HG03442 (cell line): ENCODE data around the gene CD6.
"Not testable (repeated sequence)": the region's sequence is repeated elsewhere in the genome, so short reads cannot be mapped to it uniquely, and the experiment has no call there.

Source experiments
- ATAC-seq: cut with Tn5 transposase; IDR thresholded peaks from one replicate; pipeline ENCODE4 v1.9.1; 2021; ENCODE audit warnings: mild to moderate bottlenecking, moderate library complexity; ENCODE audit not compliant: unreplicated experiment

The CD6 gene

GRCh38 chr11:61049859-61050258 lies 78.4 kb downstream of the CD6 start:
- ATAC-seq, result no peak

GRCh38 chr11:61052182-61052972 lies 80.9 kb downstream of the CD6 start:
- no peak for ATAC-seq

GRCh38 chr11:61053191-61053590 lies 81.7 kb downstream of the CD6 start:
- no peak for ATAC-seq

GRCh38 chr11:61054513-61054912 lies 83.0 kb downstream of the CD6 start:
- ATAC-seq, result no peak

- no peak for ATAC-seq
Measured at GRCh38 chr11:61054927-61055562, 83.6 kb downstream of the CD6 start.

DNA sequence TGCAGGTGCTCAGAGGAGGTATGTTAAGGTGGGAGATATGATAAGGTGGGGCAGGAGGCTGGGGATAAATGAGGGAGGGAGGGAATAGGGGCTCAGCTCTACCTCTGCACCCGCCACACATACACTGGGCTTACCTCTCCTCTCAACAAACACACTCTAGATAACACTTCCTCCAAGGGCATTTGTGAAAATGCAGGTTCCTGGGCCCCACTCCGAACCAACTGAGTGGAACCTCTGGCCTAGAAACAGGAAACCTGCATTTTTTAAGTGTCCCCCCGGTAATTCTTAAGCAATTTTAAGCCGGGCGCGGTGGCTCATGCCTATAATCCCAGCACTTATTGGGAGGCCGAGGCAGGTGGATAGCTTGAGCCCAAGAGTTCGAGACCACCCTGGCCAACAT lies 84.3 kb downstream of the CD6 start:
- no peak for ATAC-seq

DNA sequence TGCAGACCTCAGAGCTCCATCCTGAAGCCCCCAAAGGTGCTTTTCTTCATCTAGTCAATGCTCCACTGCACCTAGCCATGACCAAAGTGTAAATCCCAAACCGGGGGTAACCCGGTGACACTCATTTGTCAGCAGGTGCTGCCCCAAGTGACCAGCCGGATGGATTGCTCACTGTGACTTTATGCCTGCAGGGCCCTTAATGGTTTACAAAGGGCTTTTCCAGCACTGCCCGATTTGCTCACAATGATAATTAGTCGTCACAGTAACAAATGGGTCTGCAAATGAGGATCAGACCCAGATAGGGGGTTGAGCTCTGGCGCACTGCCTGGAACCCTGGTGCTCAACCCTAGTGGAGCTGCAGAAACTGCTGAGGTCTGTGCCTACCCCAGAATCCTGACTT lies 85.1 kb downstream of the CD6 start:
- no peak for ATAC-seq

GRCh38 chr11:61056981-61057380 lies 85.5 kb downstream of the CD6 start:
- no peak for ATAC-seq

- ATAC-seq, result no peak
Measured at GRCh38 chr11:61057615-61058014, 86.1 kb downstream of the CD6 start.

GRCh38 chr11:61058583-61059259 lies 87.2 kb downstream of the CD6 start:
- no peak for ATAC-seq

DNA sequence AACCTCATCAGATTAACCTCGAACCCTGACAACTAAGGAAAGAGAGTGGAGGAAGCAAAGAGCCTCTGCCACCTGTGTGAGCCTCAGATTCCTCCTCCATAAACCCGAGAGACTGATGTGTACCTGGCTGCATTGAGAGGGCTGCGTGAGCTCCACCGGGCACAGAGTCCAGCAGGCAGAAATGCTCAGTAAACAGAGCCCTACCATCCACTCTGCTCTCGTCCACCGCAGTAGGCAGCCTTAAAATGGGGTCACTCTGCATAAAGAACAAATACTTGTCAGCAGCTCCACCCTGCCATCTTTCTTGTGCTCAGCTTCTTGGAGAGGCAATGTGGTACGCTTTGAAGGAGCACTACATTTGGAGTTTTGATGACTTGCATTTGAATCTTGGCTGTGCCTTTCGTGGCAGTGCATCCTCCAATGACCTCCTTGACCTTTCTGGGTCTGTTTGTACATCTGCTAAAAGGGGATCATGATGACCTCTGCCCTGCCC lies 87.8 kb downstream of the CD6 start:
- ATAC-seq, result no peak

- peak; percentile 82 for ATAC-seq
Measured at GRCh38 chr11:61061081-61061826, 89.8 kb downstream of the CD6 start.

DNA sequence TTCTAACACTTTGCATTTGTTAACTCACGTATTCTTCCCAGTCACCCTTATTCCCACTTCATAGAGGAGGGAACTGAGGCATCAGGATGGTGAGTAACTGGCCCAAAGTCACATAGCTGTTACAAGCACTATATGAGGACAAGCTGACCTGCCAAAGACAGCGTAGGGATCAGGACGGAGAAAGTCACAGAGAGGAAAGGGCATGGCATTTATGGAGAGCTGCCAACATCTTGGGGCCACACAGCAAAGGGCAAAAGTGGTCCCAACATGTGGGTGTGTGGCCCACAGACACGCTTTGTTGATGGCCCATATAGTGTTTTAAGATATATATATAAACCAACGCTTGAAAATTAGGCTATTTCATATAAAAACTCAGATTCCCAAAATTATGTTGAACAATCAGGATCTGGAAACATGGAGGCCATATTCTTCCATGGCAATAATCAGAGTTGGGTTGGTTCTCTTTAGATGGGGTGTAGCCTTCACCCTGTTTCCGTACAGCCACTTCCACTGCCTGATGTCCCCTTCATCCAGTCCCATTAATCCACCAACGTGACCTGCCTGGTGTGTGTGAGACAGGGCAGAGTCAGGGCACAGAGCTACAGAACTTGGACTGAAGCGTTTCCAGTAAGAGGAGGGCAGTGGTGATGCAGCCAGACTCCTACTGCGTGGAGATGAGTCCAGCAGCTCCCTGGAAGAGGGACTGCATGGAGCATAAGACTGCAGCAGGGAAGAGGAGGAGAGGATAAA lies 90.9 kb downstream of the CD6 start:
- ATAC-seq, result no peak

DNA sequence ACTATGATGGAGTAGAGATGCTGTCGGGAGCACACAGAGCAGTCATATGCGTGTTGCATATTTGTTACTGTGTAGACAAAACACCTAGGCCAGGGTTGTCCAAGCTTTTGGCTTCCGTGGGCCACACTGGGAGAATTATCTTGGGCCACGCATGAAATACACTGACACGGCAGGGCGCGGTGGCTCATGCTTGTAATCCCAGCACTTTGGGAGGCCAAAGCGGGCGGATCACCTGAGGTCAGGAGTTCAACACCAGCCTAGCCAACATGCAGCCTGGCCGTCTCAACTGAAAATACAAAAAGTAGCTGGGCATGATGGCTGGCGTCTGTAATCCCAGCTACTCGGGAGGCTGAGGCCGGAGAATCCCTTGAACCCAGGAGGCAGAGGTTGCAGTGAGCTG lies 93.8 kb downstream of the CD6 start:
- not testable (repeated sequence) for ATAC-seq

GRCh38 chr11:61065955-61066638 lies 94.6 kb downstream of the CD6 start:
- ATAC-seq, result no peak

DNA sequence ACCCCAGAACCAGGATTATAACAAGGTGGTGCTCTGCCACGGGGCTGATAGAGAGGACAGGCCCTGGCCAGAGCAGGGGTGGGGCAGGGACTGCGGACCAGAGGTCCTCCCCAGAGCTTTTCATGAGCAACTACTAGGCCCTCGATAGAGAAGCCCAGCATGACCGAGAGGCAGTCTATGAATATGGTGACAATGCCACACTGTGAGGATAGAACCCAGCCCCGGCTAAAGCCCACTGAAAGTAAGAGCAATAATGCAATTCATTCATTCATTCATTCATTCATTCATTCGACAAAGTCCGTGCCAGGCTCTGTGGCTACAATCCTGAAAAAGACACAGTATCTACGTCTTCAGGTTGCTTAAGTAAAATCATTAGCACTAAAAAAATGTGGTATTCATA lies 95.2 kb downstream of the CD6 start:
- ATAC-seq, result no peak

DNA sequence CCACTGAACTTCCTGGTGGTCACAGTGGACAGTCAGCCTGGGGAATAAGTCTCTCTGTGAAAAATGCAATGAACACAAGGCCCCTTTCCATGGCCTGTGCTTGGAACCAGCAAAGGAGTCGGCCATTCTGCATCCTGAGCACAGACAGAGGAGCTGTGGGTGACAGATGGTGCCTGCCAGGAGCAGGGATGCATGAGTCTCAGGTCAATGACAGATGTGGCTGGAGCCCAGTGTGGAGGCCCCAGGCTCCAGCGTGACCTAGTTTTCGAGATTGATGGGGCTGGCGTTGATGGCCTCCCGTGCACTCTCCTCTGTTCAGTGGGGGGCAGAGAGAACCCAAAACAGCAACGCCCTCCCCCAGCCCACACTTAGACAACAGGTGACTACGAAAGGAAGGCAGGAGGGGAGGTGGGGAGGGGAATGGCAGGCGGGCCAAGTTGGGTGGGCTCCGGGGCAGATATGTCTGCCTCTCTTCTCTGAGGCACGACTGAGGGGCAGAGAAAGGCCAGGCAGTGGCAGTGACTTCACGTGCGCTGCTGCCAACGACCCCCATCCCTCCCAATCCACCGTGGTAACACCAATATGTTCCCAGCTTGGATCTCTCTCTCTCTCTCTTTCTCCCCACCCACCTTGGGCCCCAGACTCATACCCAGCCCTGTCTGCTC lies 96.4 kb downstream of the CD6 start:
- no peak for ATAC-seq

- ATAC-seq, result no peak
Measured at GRCh38 chr11:61068581-61068980, 97.1 kb downstream of the CD6 start.

- no peak for ATAC-seq
Measured at GRCh38 chr11:61069427-61069826, 97.9 kb downstream of the CD6 start.
